Right atrium auricular region (tissue), 2 donors: Measurements from ENCODE around the gene VGLL4. TPM values are rescaled to one million over a fixed set of nuclear protein-coding genes. Genes with fewer than 3 reads are reported as not detected.
A peak's percentile ranks its signal among the peaks of the same experiment; 100 is the strongest.

Source experiments
- DNase-seq: peaks from one replicate; pipeline ENCODE4 v3.0.0-alpha.2; 2019; ENCODE audit warnings: low spot score
- H3K27ac ChIP-seq, 2 donors: fragments of 200-600 bp; sonication (generic); 1 replicate in 1 of 2; 2 replicates in 1 of 2; pipeline ENCODE4 v1.5.1; 2016 to 2019
- H3K27me3 ChIP-seq, 2 donors: fragments of 200-600 bp; sonication (generic); one replicate each; pipeline versions ENCODE4 v1.5.1 to v1.6.0; 2017 to 2019
- H3K36me3 ChIP-seq: fragments of 200-600 bp; sonication (generic); one replicate; pipeline ENCODE4 v1.5.1; 2016
- H3K4me1 ChIP-seq, 2 donors: fragments of 200-600 bp; sonication (generic); one replicate each; pipeline versions ENCODE4 v1.5.1 to v1.6.0; 2017 to 2019
- H3K4me3 ChIP-seq, 2 donors: fragments of 200-600 bp; sonication (generic); 1 replicate in 1 of 2; 2 replicates in 1 of 2; pipeline ENCODE4 v1.5.1; 2017 to 2019; ENCODE audit warnings: mild to moderate bottlenecking in 1 of 2, moderate library complexity in 1 of 2
- H3K9me3 ChIP-seq, 2 donors: fragments of 200-600 bp; sonication (generic); one replicate each; pipeline ENCODE4 v1.5.1; 2019
- CTCF ChIP-seq, 2 donors: fragments of 200-600 bp; sonication (generic); IDR thresholded peaks; one replicate each; pipeline ENCODE4 v1.5.1; 2019; ENCODE audit warnings: antibody characterized with exemption in 2 of 2
- total RNA-seq, 2 donors: library from RNA; depleted of rRNA; stranded (reverse); fragments of >200 nt; gene quantifications; one replicate each; pipeline ENCODE4 v1.1.0, GENCODE V29; 2016

Gene VGLL4
- total RNA-seq, 2 donors from 2014 or later = 30.2 to 64.6 TPM

GRCh38 chr3:11604139-11604892 lies 39.4 kb downstream of the VGLL4 start:
- Histone ChIP-seq H3K36me3 (no peaks in the 10 kb centered on the region), H3K9me3 (no peaks in the 10 kb centered on the region), H3K4me3 (no peak overlapping the region), H3K4me1 (peaks cover 0 to 87% of the 10 kb centered on the region in 2 donors), H3K27ac (peak overlapping the region; percentile 69 to 88), H3K27me3 (no peaks in the 10 kb centered on the region)
- no peak for DNase-seq
- TF ChIP-seq CTCF (IDR thresholded peaks at IDR 0.05) = no peak

- no peaks in the 10 kb centered on the region for H3K27me3 ChIP-seq
- H3K9me3 ChIP-seq = no peaks in the 10 kb centered on the region
- H3K36me3 ChIP-seq = no peaks in the 10 kb centered on the region
- H3K27ac ChIP-seq = peak overlapping the region; percentile 69 to 88
- no peak overlapping the region for H3K4me3 ChIP-seq
- no peak for TF ChIP-seq CTCF (IDR thresholded peaks at IDR 0.05)
- peaks cover 0 to 83% of the 10 kb centered on the region in 2 donors for H3K4me1 ChIP-seq
- DNase-seq = peak; percentile 90
These were observed 40.1 kb downstream of the VGLL4 start for GRCh38 chr3:11603628-11604027.

GRCh38 chr3:11602886-11603527 lies 40.7 kb downstream of the VGLL4 start:
- H3K4me1 ChIP-seq = peaks cover 0 to 85% of the 10 kb centered on the region in 2 donors
- H3K36me3 ChIP-seq = no peaks in the 10 kb centered on the region
- peak overlapping the region; percentile 69 to 88 for H3K27ac ChIP-seq
- no peak overlapping the region for H3K4me3 ChIP-seq
- no peak for DNase-seq
- no peaks in the 10 kb centered on the region for H3K9me3 ChIP-seq
- TF ChIP-seq CTCF (IDR thresholded peaks at IDR 0.05) = no peak
- no peaks in the 10 kb centered on the region for H3K27me3 ChIP-seq

GRCh38 chr3:11602239-11602840 lies 41.4 kb downstream of the VGLL4 start:
- DNase-seq = no peak
- H3K27ac ChIP-seq = peak overlapping the region; percentile 69 to 88
- no peak for TF ChIP-seq CTCF (IDR thresholded peaks at IDR 0.05)
- no peaks in the 10 kb centered on the region for H3K9me3 ChIP-seq
- H3K4me3 ChIP-seq = no peak overlapping the region
- peaks cover 0 to 80% of the 10 kb centered on the region in 2 donors for H3K4me1 ChIP-seq
- no peaks in the 10 kb centered on the region for H3K36me3 ChIP-seq
- H3K27me3 ChIP-seq = no peaks in the 10 kb centered on the region

- Histone ChIP-seq H3K36me3 (no peaks in the 10 kb centered on the region), H3K27ac (peak overlapping the region; percentile 69 to 88), H3K4me3 (no peak overlapping the region), H3K27me3 (no peaks in the 10 kb centered on the region), H3K9me3 (no peaks in the 10 kb centered on the region), H3K4me1 (peaks cover 0 to 78% of the 10 kb centered on the region in 2 donors)
- peak; percentile 79 for DNase-seq
- TF ChIP-seq CTCF (IDR thresholded peaks at IDR 0.05) = no peak
These were observed 42.1 kb downstream of the VGLL4 start for GRCh38 chr3:11601446-11602238.
